Activated naive CD4-positive, alpha-beta T cell treated with anti-CD3 and anti-CD28 coated beads for 36 hours (primary cell): ENCODE measurements around the gene LAMA2. TPM values are rescaled to one million over a fixed set of nuclear protein-coding genes. Genes with fewer than 3 reads are reported as not detected.

Source experiments
- CTCF ChIA-PET: fragments of 350-600 bp; sonication (Branson Sonifier 250); formaldehyde crosslinking; loops from one replicate; lab custom pipeline; 2021; ENCODE audit warnings: antibody characterized with exemption; lab: Charles Lee
- DNase-seq: peaks from one replicate; pipeline ENCODE4 v3.0.0-alpha.2; 2020
- H3K27ac Mint-ChIP-seq: one replicate; pipeline ENCODE4 v1.8.0; 2021; ENCODE audit warnings: mild to moderate bottlenecking, mixed read lengths
- H3K27me3 Mint-ChIP-seq: one replicate; pipeline ENCODE4 v1.8.0; 2021; ENCODE audit warnings: low read depth, mixed read lengths
- H3K36me3 Mint-ChIP-seq: one replicate; pipeline ENCODE4 v1.8.0; 2021; ENCODE audit warnings: low read depth, mixed read lengths
- H3K4me1 Mint-ChIP-seq: one replicate; pipeline ENCODE4 v1.8.0; 2021; ENCODE audit warnings: low read depth, mixed read lengths
- H3K4me3 Mint-ChIP-seq: one replicate; pipeline ENCODE4 v1.8.0; 2021; ENCODE audit warnings: mild to moderate bottlenecking, moderate library complexity, mixed read lengths
- H3K9me3 Mint-ChIP-seq: one replicate; pipeline ENCODE4 v1.8.0; 2021; ENCODE audit warnings: mixed read lengths
- intact Hi-C: fragments of 100-400 bp; cut with micrococcal nuclease; formaldehyde crosslinking; loops from one replicate; pipeline ENCODE4 v1.15.1; 2023
- total RNA-seq, 2 experiments: library from RNA; stranded (reverse); gene quantifications; one replicate each; pipeline ENCODE4 v1.2.3, GENCODE V29; 2021

Gene LAMA2
- total RNA-seq, 2 experiments from 2014 or later: 0.86 to 2.2 TPM

GRCh38 chr6:128981716-128982115 is 98.8 kb downstream of the LAMA2 start:
- H3K9me3 Mint-ChIP-seq: no peaks in the 10 kb centered on the region
- no peaks in the 10 kb centered on the region for H3K36me3 Mint-ChIP-seq
- intact Hi-C loops: no loop called here
- no peaks in the 10 kb centered on the region for H3K4me1 Mint-ChIP-seq
- no peak for DNase-seq
- H3K4me3 Mint-ChIP-seq: no peak overlapping the region
- peaks cover 3% of the 10 kb centered on the region for H3K27me3 Mint-ChIP-seq
- no peak overlapping the region for H3K27ac Mint-ChIP-seq
- CTCF ChIA-PET: no interaction called here

GRCh38 chr6:128990360-128990759 is 107.4 kb downstream of the LAMA2 start:
- peaks cover 2% of the 10 kb centered on the region for H3K27me3 Mint-ChIP-seq
- H3K9me3 Mint-ChIP-seq: no peaks in the 10 kb centered on the region
- intact Hi-C loops: no loop called here
- no peaks in the 10 kb centered on the region for H3K36me3 Mint-ChIP-seq
- CTCF ChIA-PET: no interaction called here
- no peaks in the 10 kb centered on the region for H3K4me1 Mint-ChIP-seq
- H3K27ac Mint-ChIP-seq: no peak overlapping the region
- no peak overlapping the region for H3K4me3 Mint-ChIP-seq
- no peak for DNase-seq

GRCh38 chr6:128990915-128991314 is 108.0 kb downstream of the LAMA2 start:
- Mint-ChIP-seq H3K27ac (no peak overlapping the region), H3K9me3 (no peaks in the 10 kb centered on the region), H3K36me3 (no peaks in the 10 kb centered on the region), H3K4me3 (no peak overlapping the region), H3K4me1 (no peaks in the 10 kb centered on the region), H3K27me3 (peaks cover 2% of the 10 kb centered on the region)
- DNase-seq: no peak
- CTCF ChIA-PET: no interaction called here
- intact Hi-C loops: no loop called here

- Mint-ChIP-seq H3K4me1 (no peaks in the 10 kb centered on the region), H3K9me3 (peaks cover 10% of the 10 kb centered on the region), H3K27me3 (peaks cover 2% of the 10 kb centered on the region), H3K27ac (no peak overlapping the region), H3K4me3 (no peak overlapping the region), H3K36me3 (peaks cover 1% of the 10 kb centered on the region)
- intact Hi-C loops: no loop called here
- CTCF ChIA-PET: no interaction called here
- no peak for DNase-seq
Observed at GRCh38 chr6:128993166-128993565, 110.2 kb downstream of the LAMA2 start.

- no peak overlapping the region for H3K4me3 Mint-ChIP-seq
- CTCF ChIA-PET: no interaction called here
- H3K36me3 Mint-ChIP-seq: peaks cover 1% of the 10 kb centered on the region
- intact Hi-C loops: no loop called here
- no peaks in the 10 kb centered on the region for H3K4me1 Mint-ChIP-seq
- no peaks in the 10 kb centered on the region for H3K27me3 Mint-ChIP-seq
- no peak overlapping the region for H3K27ac Mint-ChIP-seq
- H3K9me3 Mint-ChIP-seq: peaks cover 12% of the 10 kb centered on the region
- no peak for DNase-seq
Observed at GRCh38 chr6:128997880-128998279, 114.9 kb downstream of the LAMA2 start.

GRCh38 chr6:129006724-129007514 is 124.0 kb downstream of the LAMA2 start:
- H3K27ac Mint-ChIP-seq: no peak overlapping the region
- no peaks in the 10 kb centered on the region for H3K9me3 Mint-ChIP-seq
- no peaks in the 10 kb centered on the region for H3K27me3 Mint-ChIP-seq
- no peaks in the 10 kb centered on the region for H3K4me1 Mint-ChIP-seq
- CTCF ChIA-PET: no interaction called here
- H3K4me3 Mint-ChIP-seq: no peak overlapping the region
- intact Hi-C loops: no loop called here
- no peak for DNase-seq
- no peaks in the 10 kb centered on the region for H3K36me3 Mint-ChIP-seq

- intact Hi-C loops: no loop called here
- H3K9me3 Mint-ChIP-seq: no peaks in the 10 kb centered on the region
- H3K27ac Mint-ChIP-seq: no peak overlapping the region
- H3K4me3 Mint-ChIP-seq: no peak overlapping the region
- no peak for DNase-seq
- CTCF ChIA-PET: no interaction called here
- no peaks in the 10 kb centered on the region for H3K27me3 Mint-ChIP-seq
- H3K4me1 Mint-ChIP-seq: no peaks in the 10 kb centered on the region
- no peaks in the 10 kb centered on the region for H3K36me3 Mint-ChIP-seq
Observed at GRCh38 chr6:129007701-129008373, 124.9 kb downstream of the LAMA2 start.

- intact Hi-C loops: no loop called here
- no peaks in the 10 kb centered on the region for H3K4me1 Mint-ChIP-seq
Observed at GRCh38 chr6:129008591-129008990, 125.7 kb downstream of the LAMA2 start.

GRCh38 chr6:129009851-129010250 is 126.9 kb downstream of the LAMA2 start:
- H3K27ac Mint-ChIP-seq: no peak overlapping the region
- CTCF ChIA-PET: no interaction called here
- H3K4me3 Mint-ChIP-seq: no peak overlapping the region
- no peaks in the 10 kb centered on the region for H3K9me3 Mint-ChIP-seq
- intact Hi-C loops: no loop called here
- no peaks in the 10 kb centered on the region for H3K36me3 Mint-ChIP-seq
- no peak for DNase-seq
- H3K4me1 Mint-ChIP-seq: no peaks in the 10 kb centered on the region
- H3K27me3 Mint-ChIP-seq: no peaks in the 10 kb centered on the region

More at GRCh38 chr6:129008591-129008990, 125.7 kb downstream of the LAMA2 start:
- H3K27me3 Mint-ChIP-seq: no peaks in the 10 kb centered on the region
- H3K27ac Mint-ChIP-seq: no peak overlapping the region
- DNase-seq: no peak
- H3K36me3 Mint-ChIP-seq: no peaks in the 10 kb centered on the region
- CTCF ChIA-PET: no interaction called here
- no peak overlapping the region for H3K4me3 Mint-ChIP-seq
- no peaks in the 10 kb centered on the region for H3K9me3 Mint-ChIP-seq

GRCh38 chr6:129014302-129014701 is 131.4 kb downstream of the LAMA2 start:
- Mint-ChIP-seq H3K9me3 (peaks cover 2% of the 10 kb centered on the region), H3K36me3 (no peaks in the 10 kb centered on the region), H3K4me3 (no peak overlapping the region), H3K4me1 (no peaks in the 10 kb centered on the region), H3K27ac (no peak overlapping the region), H3K27me3 (no peaks in the 10 kb centered on the region)
- no peak for DNase-seq
- intact Hi-C loops: no loop called here
- CTCF ChIA-PET: interaction anchor here (0.7 kb wide), 1 partner anchor 43 kb away, joined by 3 read pairs; no protein-coding TSS in a partner anchor

- H3K4me1 Mint-ChIP-seq: no peaks in the 10 kb centered on the region
- no peak for DNase-seq
- H3K36me3 Mint-ChIP-seq: no peaks in the 10 kb centered on the region
- H3K4me3 Mint-ChIP-seq: no peak overlapping the region
- H3K27me3 Mint-ChIP-seq: no peaks in the 10 kb centered on the region
- peaks cover 2% of the 10 kb centered on the region for H3K9me3 Mint-ChIP-seq
- no peak overlapping the region for H3K27ac Mint-ChIP-seq
- intact Hi-C loops: no loop called here
- CTCF ChIA-PET: no interaction called here
Observed at GRCh38 chr6:129015721-129016120, 132.8 kb downstream of the LAMA2 start.

- CTCF ChIA-PET: no interaction called here
- no peaks in the 10 kb centered on the region for H3K36me3 Mint-ChIP-seq
- intact Hi-C loops: no loop called here
- no peak overlapping the region for H3K4me3 Mint-ChIP-seq
- no peak overlapping the region for H3K27ac Mint-ChIP-seq
- DNase-seq: no peak
- peaks cover 2% of the 10 kb centered on the region for H3K9me3 Mint-ChIP-seq
- H3K27me3 Mint-ChIP-seq: no peaks in the 10 kb centered on the region
- no peaks in the 10 kb centered on the region for H3K4me1 Mint-ChIP-seq
Observed at GRCh38 chr6:129016844-129017243, 133.9 kb downstream of the LAMA2 start.

- intact Hi-C loops: no loop called here
- no peak overlapping the region for H3K27ac Mint-ChIP-seq
- H3K4me1 Mint-ChIP-seq: no peaks in the 10 kb centered on the region
- DNase-seq: no peak
- H3K4me3 Mint-ChIP-seq: no peak overlapping the region
- CTCF ChIA-PET: no interaction called here
- H3K36me3 Mint-ChIP-seq: no peaks in the 10 kb centered on the region
- H3K27me3 Mint-ChIP-seq: no peaks in the 10 kb centered on the region
- peaks cover 2% of the 10 kb centered on the region for H3K9me3 Mint-ChIP-seq
Observed at GRCh38 chr6:129022011-129022553, 139.1 kb downstream of the LAMA2 start.
